ENCODE results near the gene REX1BD. TPM values are rescaled to one million over a fixed set of nuclear protein-coding genes. Genes with fewer than 3 reads are reported as not detected.

REX1BD gene
- total and polyA plus RNA-seq, 2 of the 8 experiments (the other 6 are each of a cell fraction or from before 2014, with no cell fraction given), result 56.8 to 62.7 TPM

GRCh38 chr19:18601875-18602274, 13.3 kb downstream of the REX1BD start (continued):
- TF ChIP-seq CHD7 (IDR thresholded peaks at IDR 0.05; ENCODE audit: insufficient replicate concordance, low read length), result no peak
